H9 (cell line): ENCODE measurements around the gene PRR20G. TPM values are rescaled to one million over a fixed set of nuclear protein-coding genes. Genes with fewer than 3 reads are reported as not detected.

Experiments used
- DNase-seq: peaks from one replicate; pipeline ENCODE4 v3.0.0-alpha.2; 2017
- H2AFZ ChIP-seq: one replicate; pipeline ENCODE4 v1.6.1; 2013; ENCODE audit warnings: mild to moderate bottlenecking, low read length, control low read depth, moderate library complexity
- H2AK5ac ChIP-seq: 2 replicates; pipeline ENCODE4 v1.6.1; 2013; ENCODE audit warnings: low read length, control low read depth, mixed read lengths; ENCODE audit not compliant: insufficient read length
- H2BK120ac ChIP-seq: one replicate; pipeline ENCODE4 v1.6.1; 2013; ENCODE audit warnings: low read depth, mild to moderate bottlenecking, low read length, control low read depth, inconsistent platforms; ENCODE audit not compliant: poor library complexity, severe bottlenecking
- H2BK12ac ChIP-seq: 2 replicates; pipeline ENCODE4 v1.6.1; 2013; ENCODE audit warnings: low read length, control low read depth, mixed read lengths, low read depth; ENCODE audit not compliant: insufficient read length
- H2BK15ac ChIP-seq: 2 replicates; pipeline ENCODE4 v1.6.1; 2013; ENCODE audit warnings: low read depth, low read length, control low read depth
- H2BK20ac ChIP-seq: one replicate; pipeline ENCODE4 v1.6.1; 2013; ENCODE audit warnings: low read depth, mild to moderate bottlenecking, low read length, control low read depth, inconsistent platforms; ENCODE audit not compliant: poor library complexity, severe bottlenecking
- H2BK5ac ChIP-seq: 2 replicates; pipeline ENCODE4 v1.6.1; 2013; ENCODE audit warnings: low read length, control low read depth, mixed read lengths; ENCODE audit not compliant: insufficient read length
- H3K14ac ChIP-seq: 2 replicates; pipeline ENCODE4 v1.6.1; 2013; ENCODE audit warnings: low read length, control low read depth; ENCODE audit not compliant: insufficient read depth
- H3K18ac ChIP-seq: 2 replicates; pipeline ENCODE4 v1.6.1; 2013; ENCODE audit warnings: low read depth, mild to moderate bottlenecking, mixed read lengths, low read length, control low read depth; ENCODE audit not compliant: insufficient read length
- H3K23ac ChIP-seq: 2 replicates; pipeline ENCODE4 v1.6.1; 2013; ENCODE audit warnings: low read length, control low read depth, mixed read lengths, low read depth; ENCODE audit not compliant: insufficient read length
- H3K23me2 ChIP-seq: 2 replicates; pipeline ENCODE4 v1.6.1; 2013; ENCODE audit warnings: low read depth, mild to moderate bottlenecking, mixed read lengths, low read length, control low read depth; ENCODE audit not compliant: insufficient read length, poor library complexity, severe bottlenecking
- H3K27ac ChIP-seq: 2 replicates; pipeline ENCODE4 v1.5.1; 2013; ENCODE audit warnings: low read length, control low read depth, mixed read lengths, low read depth; ENCODE audit not compliant: insufficient read length
- H3K27me3 ChIP-seq: 2 replicates; pipeline ENCODE4 v1.6.1; 2013; ENCODE audit warnings: low read length, control low read depth, inconsistent platforms; ENCODE audit not compliant: insufficient read depth
- H3K4ac ChIP-seq: 2 replicates; pipeline ENCODE4 v1.6.1; 2013; ENCODE audit warnings: low read depth, mild to moderate bottlenecking, control low read depth, inconsistent platforms, low read length, moderate library complexity
- H3K4me1 ChIP-seq: 2 replicates; pipeline ENCODE4 v1.6.1; 2013; ENCODE audit warnings: low read length, control low read depth, inconsistent platforms; ENCODE audit not compliant: insufficient read depth
- H3K4me2 ChIP-seq: 2 replicates; pipeline ENCODE4 v1.6.1; 2013; ENCODE audit warnings: low read length, control low read depth, mixed read lengths; ENCODE audit not compliant: insufficient read length, insufficient read depth
- H3K56ac ChIP-seq: 2 replicates; pipeline ENCODE4 v1.6.1; 2013; ENCODE audit warnings: low read depth, mild to moderate bottlenecking, mixed read lengths, low read length, control low read depth; ENCODE audit not compliant: insufficient read length
- H3K79me1 ChIP-seq: 2 replicates; pipeline ENCODE4 v1.6.1; 2013; ENCODE audit warnings: low read depth, mild to moderate bottlenecking, moderate library complexity, low read length, control low read depth, inconsistent platforms; ENCODE audit not compliant: insufficient read depth, poor library complexity, severe bottlenecking
- H3K79me2 ChIP-seq: 2 replicates; pipeline ENCODE4 v1.6.1; 2013; ENCODE audit warnings: low read length, control low read depth, inconsistent platforms; ENCODE audit not compliant: insufficient read depth
- H3K9ac ChIP-seq: 2 replicates; pipeline ENCODE4 v1.6.1; 2013; ENCODE audit warnings: low read length, control low read depth, mixed read lengths; ENCODE audit not compliant: insufficient read length; ENCODE audit errors: extremely low read depth
- H3K9me3 ChIP-seq: one replicate; pipeline ENCODE4 v1.6.1; 2013; ENCODE audit warnings: low read depth, low read length, inconsistent platforms; ENCODE audit not compliant: control insufficient read depth
- H3T11ph ChIP-seq: one replicate; pipeline ENCODE4 v1.6.1; 2013; ENCODE audit warnings: mild to moderate bottlenecking, low read length, control low read depth, inconsistent platforms
- H4K20me1 ChIP-seq: one replicate; pipeline ENCODE4 v1.6.1; 2013; ENCODE audit not compliant: control insufficient read depth, insufficient read length, insufficient read depth
- H4K5ac ChIP-seq: 2 replicates; pipeline ENCODE4 v1.6.1; 2013; ENCODE audit warnings: low read depth, mild to moderate bottlenecking, mixed read lengths, low read length, control low read depth; ENCODE audit not compliant: insufficient read length
- H4K8ac ChIP-seq: replicated peaks from 2 replicates; pipeline ENCODE4 v1.6.1; 2013; ENCODE audit warnings: low read length, control low read depth, mixed read lengths, low read depth; ENCODE audit not compliant: insufficient read length
- H4K91ac ChIP-seq: 2 replicates; pipeline ENCODE4 v1.6.1; 2013; ENCODE audit warnings: low read depth, mild to moderate bottlenecking, moderate library complexity, mixed read lengths, low read length, control low read depth; ENCODE audit not compliant: insufficient read length
- H3K27ac Mint-ChIP-seq, 3 experiments: 2 replicates in 2 of 3; 3 replicates in 1 of 3; pipeline ENCODE4 v1.8.0; 2020 to 2021; ENCODE audit warnings: mixed read lengths in 3 of 3, mild to moderate bottlenecking in 1 of 3, moderate library complexity in 1 of 3
- H3K27me3 Mint-ChIP-seq: 2 replicates; pipeline ENCODE4 v1.8.0; 2021; ENCODE audit warnings: low read depth, mild to moderate bottlenecking, moderate library complexity, mixed read lengths
- H3K36me3 Mint-ChIP-seq, 3 experiments: 2 replicates in 2 of 3; 3 replicates in 1 of 3; pipeline ENCODE4 v1.8.0; 2020 to 2021; ENCODE audit warnings: low read depth in 3 of 3, mixed read lengths in 3 of 3; ENCODE audit not compliant: insufficient read depth in 1 of 3
- H3K4me1 Mint-ChIP-seq, 2 experiments: 2 replicates each; pipeline ENCODE4 v1.8.0; 2020; ENCODE audit warnings: mixed read lengths in 2 of 2
- H3K4me3 Mint-ChIP-seq, 2 experiments: 2 replicates in 1 of 2; 3 replicates in 1 of 2; pipeline ENCODE4 v1.8.0; 2020 to 2021; ENCODE audit warnings: mild to moderate bottlenecking in 2 of 2, mixed read lengths in 2 of 2, moderate library complexity in 1 of 2
- H3K9me3 Mint-ChIP-seq, 2 experiments: 2 replicates in 1 of 2; 3 replicates in 1 of 2; pipeline ENCODE4 v1.8.0; 2020; ENCODE audit warnings: mild to moderate bottlenecking in 2 of 2, mixed read lengths in 2 of 2, moderate library complexity in 1 of 2
- CTCF ChIP-seq: fragments of 200-600 bp; sonication (generic); conservative IDR thresholded peaks from 3 replicates; pipeline ENCODE4 v1.8.0; 2021; ENCODE audit warnings: antibody characterized with exemption, mild to moderate bottlenecking
- WGBS: extraction: QIAGEN DNeasy Blood & Tissue Kit; methylation state at CpG from one replicate; pipeline ENCODE4 v1.1.7; 2013; ENCODE audit warnings: missing lambda C conversion rate, low lambda C conversion rate, mixed read lengths; ENCODE audit not compliant: insufficient read length; ENCODE audit errors: extremely low coverage; 5-methylcytosine and 5-hydroxymethylcytosine counted together
- total RNA-seq: library from RNA; stranded (reverse); gene quantifications from 2 replicates; pipeline ENCODE4 v1.2.1, GENCODE V29; 2021

PRR20G gene
- total RNA-seq, 1 experiment from 2014 or later = 0.35 TPM

- no peak overlapping the region for H2BK5ac ChIP-seq
- H3T11ph ChIP-seq = no peak overlapping the region
- Mint-ChIP-seq H3K27me3 (peaks cover 9% of the 10 kb centered on the region), H3K4me3 (no peak overlapping the region), H3K27ac (no peak overlapping the region), H3K9me3 (peaks cover 59 to 77% of the 10 kb centered on the region in 2 experiments), H3K4me1 (no peaks in the 10 kb centered on the region), H3K36me3 (peaks cover 7 to 23% (median 11%) of the 10 kb centered on the region in 3 experiments; a peak in 6 of 7 replicates)
- H3K79me1 ChIP-seq = no peaks in the 10 kb centered on the region
- no peak overlapping the region for H3K9ac ChIP-seq
- no peak overlapping the region for H2BK120ac ChIP-seq
- no peak overlapping the region for H3K4me2 ChIP-seq
- peaks cover 2% of the 10 kb centered on the region for H3K23me2 ChIP-seq
- H3K18ac ChIP-seq = no peak overlapping the region
- H3K4ac ChIP-seq = no peak overlapping the region
- H3K9me3 ChIP-seq = peaks cover 34% of the 10 kb centered on the region
- no peak overlapping the region for H2BK12ac ChIP-seq
- no peak overlapping the region for H4K8ac ChIP-seq
- no peak overlapping the region for H4K5ac ChIP-seq
- no peak for DNase-seq
- TF ChIP-seq CTCF = no peak
- no peak overlapping the region for H2AK5ac ChIP-seq
- H3K56ac ChIP-seq = no peak overlapping the region
- H2AFZ ChIP-seq = no peak overlapping the region
- H3K23ac ChIP-seq = no peak overlapping the region
- H3K14ac ChIP-seq = no peak overlapping the region
- no CpG with 5 or more reads among the region's 1 CpG for WGBS
- no peak overlapping the region for H2BK15ac ChIP-seq
- no peak overlapping the region for H4K91ac ChIP-seq
- no peaks in the 10 kb centered on the region for H3K27me3 ChIP-seq
- no peak overlapping the region for H2BK20ac ChIP-seq
- no peaks in the 10 kb centered on the region for H3K79me2 ChIP-seq
- no peak overlapping the region for H3K27ac ChIP-seq
- H4K20me1 ChIP-seq = no peaks in the 10 kb centered on the region
- no peaks in the 10 kb centered on the region for H3K4me1 ChIP-seq
Observed at GRCh38 chr3:127250032-127250431, 37.8 kb downstream of the PRR20G start.
